Measurements from ENCODE around the gene SLC25A1.

Gene SLC25A1

GRCh38 chr22:19178657-19179496, at the start of gene SLC25A1:
Gene SLC25A1 (minus strand): TSS chr22:19178736. CDS start chr22:19178673, 63 bp downstream.
- no peaks in the 10 kb centered on the region for H3K9me3 Mint-ChIP-seq
- peak within 1 kb of the TSS; percentile 63 for H3K27ac Mint-ChIP-seq
- H3K27me3 Mint-ChIP-seq (ENCODE audit: low read depth) = no peaks in the 10 kb centered on the region
- peaks cover 20% of the 10 kb centered on the region for H3K4me1 Mint-ChIP-seq (ENCODE audit: low read depth)
- peak within 1 kb of the TSS; percentile 78 for H3K4me3 Mint-ChIP-seq
- H3K36me3 Mint-ChIP-seq (ENCODE audit: low read depth) = no peaks in the 10 kb centered on the region

- H3K4me1 Mint-ChIP-seq (ENCODE audit: low read depth) = no peaks in the 10 kb centered on the region
- H3K27ac Mint-ChIP-seq = no peak overlapping the region
- H3K9me3 Mint-ChIP-seq = no peaks in the 10 kb centered on the region
- H3K27me3 Mint-ChIP-seq (ENCODE audit: low read depth) = peaks cover 12% of the 10 kb centered on the region
- no peak overlapping the region for H3K4me3 Mint-ChIP-seq
- no peaks in the 10 kb centered on the region for H3K36me3 Mint-ChIP-seq (ENCODE audit: low read depth)
These were observed 49.6 kb upstream of the SLC25A1 start for GRCh38 chr22:19228179-19228578.

GRCh38 chr22:19226428-19226827, 47.9 kb upstream of the SLC25A1 start:
- Mint-ChIP-seq H3K4me3 (no peak overlapping the region), H3K4me1 (ENCODE audit: low read depth) (no peaks in the 10 kb centered on the region), H3K27ac (no peak overlapping the region), H3K36me3 (ENCODE audit: low read depth) (no peaks in the 10 kb centered on the region), H3K9me3 (no peaks in the 10 kb centered on the region), H3K27me3 (ENCODE audit: low read depth) (no peaks in the 10 kb centered on the region)

- Mint-ChIP-seq H3K4me3 (no peak overlapping the region), H3K27me3 (ENCODE audit: low read depth) (no peaks in the 10 kb centered on the region), H3K27ac (no peak overlapping the region), H3K4me1 (ENCODE audit: low read depth) (no peaks in the 10 kb centered on the region), H3K9me3 (no peaks in the 10 kb centered on the region), H3K36me3 (ENCODE audit: low read depth) (no peaks in the 10 kb centered on the region)
These were observed 47.0 kb upstream of the SLC25A1 start for GRCh38 chr22:19225560-19225959.

GRCh38 chr22:19224985-19225384, 46.4 kb upstream of the SLC25A1 start:
- no peak overlapping the region for H3K27ac Mint-ChIP-seq

GRCh38 chr22:19224557-19224956, 46.0 kb upstream of the SLC25A1 start:
- Mint-ChIP-seq H3K4me3 (no peak overlapping the region), H3K27me3 (ENCODE audit: low read depth) (no peaks in the 10 kb centered on the region), H3K9me3 (no peaks in the 10 kb centered on the region), H3K36me3 (ENCODE audit: low read depth) (no peaks in the 10 kb centered on the region), H3K27ac (no peak overlapping the region), H3K4me1 (ENCODE audit: low read depth) (no peaks in the 10 kb centered on the region)

More at GRCh38 chr22:19224985-19225384, 46.4 kb upstream of the SLC25A1 start:
- Mint-ChIP-seq H3K9me3 (no peaks in the 10 kb centered on the region), H3K4me3 (no peak overlapping the region), H3K36me3 (ENCODE audit: low read depth) (no peaks in the 10 kb centered on the region), H3K27me3 (ENCODE audit: low read depth) (no peaks in the 10 kb centered on the region), H3K4me1 (ENCODE audit: low read depth) (no peaks in the 10 kb centered on the region)

GRCh38 chr22:19223617-19224016, 45.1 kb upstream of the SLC25A1 start:
- H3K9me3 Mint-ChIP-seq = no peaks in the 10 kb centered on the region
- H3K27me3 Mint-ChIP-seq (ENCODE audit: low read depth) = no peaks in the 10 kb centered on the region
- H3K4me3 Mint-ChIP-seq = no peak overlapping the region
- no peaks in the 10 kb centered on the region for H3K4me1 Mint-ChIP-seq (ENCODE audit: low read depth)
- no peaks in the 10 kb centered on the region for H3K36me3 Mint-ChIP-seq (ENCODE audit: low read depth)
- no peak overlapping the region for H3K27ac Mint-ChIP-seq

- H3K4me1 Mint-ChIP-seq (ENCODE audit: low read depth) = peaks cover under 1% of the 10 kb centered on the region
- no peak overlapping the region for H3K27ac Mint-ChIP-seq
- H3K9me3 Mint-ChIP-seq = no peaks in the 10 kb centered on the region
- H3K4me3 Mint-ChIP-seq = no peak overlapping the region
- no peaks in the 10 kb centered on the region for H3K27me3 Mint-ChIP-seq (ENCODE audit: low read depth)
- H3K36me3 Mint-ChIP-seq (ENCODE audit: low read depth) = no peaks in the 10 kb centered on the region
These were observed 44.6 kb upstream of the SLC25A1 start for GRCh38 chr22:19223110-19223509.

GRCh38 chr22:19222242-19223005, 43.9 kb upstream of the SLC25A1 start:
- Mint-ChIP-seq H3K27me3 (ENCODE audit: low read depth) (no peaks in the 10 kb centered on the region), H3K4me3 (no peak overlapping the region), H3K36me3 (ENCODE audit: low read depth) (no peaks in the 10 kb centered on the region), H3K4me1 (ENCODE audit: low read depth) (peaks cover 3% of the 10 kb centered on the region), H3K9me3 (no peaks in the 10 kb centered on the region), H3K27ac (no peak overlapping the region)

GRCh38 chr22:19220867-19221266, 42.3 kb upstream of the SLC25A1 start:
- Mint-ChIP-seq H3K27ac (no peak overlapping the region), H3K27me3 (ENCODE audit: low read depth) (no peaks in the 10 kb centered on the region), H3K4me1 (ENCODE audit: low read depth) (peaks cover 3% of the 10 kb centered on the region), H3K36me3 (ENCODE audit: low read depth) (no peaks in the 10 kb centered on the region), H3K9me3 (no peaks in the 10 kb centered on the region), H3K4me3 (no peak overlapping the region)

- Mint-ChIP-seq H3K27me3 (ENCODE audit: low read depth) (no peaks in the 10 kb centered on the region), H3K4me3 (no peak overlapping the region), H3K9me3 (no peaks in the 10 kb centered on the region), H3K4me1 (ENCODE audit: low read depth) (peaks cover 3% of the 10 kb centered on the region), H3K27ac (no peak overlapping the region), H3K36me3 (ENCODE audit: low read depth) (no peaks in the 10 kb centered on the region)
These were observed 40.2 kb upstream of the SLC25A1 start for GRCh38 chr22:19218541-19219233.

GRCh38 chr22:19216579-19216978, 38.0 kb upstream of the SLC25A1 start:
- Mint-ChIP-seq H3K4me1 (ENCODE audit: low read depth) (peaks cover 7% of the 10 kb centered on the region), H3K9me3 (no peaks in the 10 kb centered on the region), H3K36me3 (ENCODE audit: low read depth) (no peaks in the 10 kb centered on the region), H3K4me3 (no peak overlapping the region), H3K27me3 (ENCODE audit: low read depth) (peaks cover 12% of the 10 kb centered on the region), H3K27ac (no peak overlapping the region)

- Mint-ChIP-seq H3K27me3 (ENCODE audit: low read depth) (peaks cover 18% of the 10 kb centered on the region), H3K9me3 (no peaks in the 10 kb centered on the region), H3K4me1 (ENCODE audit: low read depth) (peaks cover 7% of the 10 kb centered on the region), H3K4me3 (no peak overlapping the region), H3K36me3 (ENCODE audit: low read depth) (no peaks in the 10 kb centered on the region), H3K27ac (no peak overlapping the region)
These were observed 36.8 kb upstream of the SLC25A1 start for GRCh38 chr22:19215360-19215759.

GRCh38 chr22:19214078-19214473, 35.5 kb upstream of the SLC25A1 start:
- H3K4me1 Mint-ChIP-seq (ENCODE audit: low read depth) = peaks cover 7% of the 10 kb centered on the region
- H3K36me3 Mint-ChIP-seq (ENCODE audit: low read depth) = no peaks in the 10 kb centered on the region
- H3K4me3 Mint-ChIP-seq = no peak overlapping the region
- no peak overlapping the region for H3K27ac Mint-ChIP-seq
- peaks cover 25% of the 10 kb centered on the region for H3K27me3 Mint-ChIP-seq (ENCODE audit: low read depth)
- no peaks in the 10 kb centered on the region for H3K9me3 Mint-ChIP-seq

Measured in T-helper 1 cell treated with Interleukin-12 subunit alpha and Interleukin-12 subunit beta and Interleukin-4 antibody, amounts not matched to agents 30 μg/mL and 1 μg/mL, for 36 hours (primary cell).